AG10803 (cell line): Measurements from ENCODE around the gene GARS1.
"Not testable (repeated sequence)": the region's sequence is repeated elsewhere in the genome, so short reads cannot be mapped to it uniquely, and the experiment has no call there.

Source experiments
- DNase-seq: peaks from one replicate; pipeline ENCODE4 v3.0.0; 2010; ENCODE audit warnings: low read depth
- H3K4me3 ChIP-seq: 2 replicates; pipeline ENCODE4 v1.5.1; 2011; ENCODE audit warnings: mild to moderate bottlenecking, low read length, control low read depth
- CTCF ChIP-seq: conservative IDR thresholded peaks from 2 replicates; pipeline ENCODE4 v1.5.1; 2011; ENCODE audit warnings: mild to moderate bottlenecking, low read length, control low read depth, inconsistent platforms

The GARS1 gene

GRCh38 chr7:30572212-30572841 is 22.4 kb upstream of the GARS1 start:
- TF ChIP-seq CTCF: no peak
- DNase-seq: no peak
- no peak overlapping the region for H3K4me3 ChIP-seq

GRCh38 chr7:30575910-30576309 is 18.8 kb upstream of the GARS1 start:
- no peak for TF ChIP-seq CTCF
- no peak overlapping the region for H3K4me3 ChIP-seq
- no peak for DNase-seq

- DNase-seq: no peak
- no peak for TF ChIP-seq CTCF
- no peak overlapping the region for H3K4me3 ChIP-seq
These were observed 11.5 kb upstream of the GARS1 start for GRCh38 chr7:30583181-30583580.

GRCh38 chr7:30584415-30584814 is 10.3 kb upstream of the GARS1 start:
- H3K4me3 ChIP-seq: no peak overlapping the region
- no peak for TF ChIP-seq CTCF
- no peak for DNase-seq

- no peak overlapping the region for H3K4me3 ChIP-seq
- DNase-seq: no peak
- no peak for TF ChIP-seq CTCF
These were observed 9.7 kb upstream of the GARS1 start for GRCh38 chr7:30584965-30585364.

- DNase-seq: peak; percentile 9
- no peak for TF ChIP-seq CTCF
- no peak overlapping the region for H3K4me3 ChIP-seq
These were observed 9.0 kb upstream of the GARS1 start for GRCh38 chr7:30585675-30586074.

- H3K4me3 ChIP-seq, DNase-seq: not testable (repeated sequence)
These were observed 7.1 kb upstream of the GARS1 start for GRCh38 chr7:30587547-30587946.

- no peak overlapping the region for H3K4me3 ChIP-seq
- DNase-seq: no peak
- TF ChIP-seq CTCF: no peak
These were observed 5.6 kb upstream of the GARS1 start for GRCh38 chr7:30589111-30589510.
